Fibroblast of villous mesenchyme (primary cell): ENCODE measurements around the gene RASA2. TPM values are rescaled to one million over a fixed set of nuclear protein-coding genes. Genes with fewer than 3 reads are reported as not detected.

ENCODE experiments used
- DNase-seq: peaks from one replicate; pipeline ENCODE4 v3.0.0-alpha.2; 2010; ENCODE audit warnings: low read depth
- H3K4me3 ChIP-seq: 2 replicates; pipeline ENCODE4 v1.5.1; 2011; ENCODE audit warnings: low read depth, mild to moderate bottlenecking, low read length
- CTCF ChIP-seq: IDR thresholded peaks from 2 replicates; pipeline ENCODE4 v1.5.1; 2012; ENCODE audit warnings: low read depth, mild to moderate bottlenecking, low read length; ENCODE audit not compliant: insufficient read depth
- total RNA-seq: library from RNA; depleted of rRNA; stranded (reverse); fragments of >200 nt; gene quantifications from 2 replicates; pipeline ENCODE4 v1.2.3, GENCODE V29; 2012

The RASA2 gene
- total RNA-seq, 1 donor, result 18.1 TPM

- DNase-seq, result no peak
- TF ChIP-seq CTCF, result no peak
- H3K4me3 ChIP-seq, result no peak overlapping the region
Measured at GRCh38 chr3:141519587-141519986, 32.8 kb downstream of the RASA2 start.

GRCh38 chr3:141521781-141522180 lies 35.0 kb downstream of the RASA2 start:
- DNase-seq, result no peak
- no peak overlapping the region for H3K4me3 ChIP-seq
- TF ChIP-seq CTCF, result no peak

- no peak overlapping the region for H3K4me3 ChIP-seq
- TF ChIP-seq CTCF, result no peak
- no peak for DNase-seq
Measured at GRCh38 chr3:141523615-141524375, 37.0 kb downstream of the RASA2 start.

GRCh38 chr3:141524988-141525387 lies 38.2 kb downstream of the RASA2 start:
- TF ChIP-seq CTCF, result no peak
- no peak for DNase-seq
- no peak overlapping the region for H3K4me3 ChIP-seq

- H3K4me3 ChIP-seq, result no peak overlapping the region
- TF ChIP-seq CTCF, result no peak
- no peak for DNase-seq
Measured at GRCh38 chr3:141525814-141526213, 39.0 kb downstream of the RASA2 start.

- no peak for DNase-seq
- no peak for TF ChIP-seq CTCF
- no peak overlapping the region for H3K4me3 ChIP-seq
Measured at GRCh38 chr3:141526709-141527108, 39.9 kb downstream of the RASA2 start.

GRCh38 chr3:141528800-141529199 lies 42.0 kb downstream of the RASA2 start:
- no peak overlapping the region for H3K4me3 ChIP-seq
- no peak for TF ChIP-seq CTCF
- DNase-seq, result no peak
